Measurements from ENCODE around the gene PLEKHN1.

Gene PLEKHN1

DNA sequence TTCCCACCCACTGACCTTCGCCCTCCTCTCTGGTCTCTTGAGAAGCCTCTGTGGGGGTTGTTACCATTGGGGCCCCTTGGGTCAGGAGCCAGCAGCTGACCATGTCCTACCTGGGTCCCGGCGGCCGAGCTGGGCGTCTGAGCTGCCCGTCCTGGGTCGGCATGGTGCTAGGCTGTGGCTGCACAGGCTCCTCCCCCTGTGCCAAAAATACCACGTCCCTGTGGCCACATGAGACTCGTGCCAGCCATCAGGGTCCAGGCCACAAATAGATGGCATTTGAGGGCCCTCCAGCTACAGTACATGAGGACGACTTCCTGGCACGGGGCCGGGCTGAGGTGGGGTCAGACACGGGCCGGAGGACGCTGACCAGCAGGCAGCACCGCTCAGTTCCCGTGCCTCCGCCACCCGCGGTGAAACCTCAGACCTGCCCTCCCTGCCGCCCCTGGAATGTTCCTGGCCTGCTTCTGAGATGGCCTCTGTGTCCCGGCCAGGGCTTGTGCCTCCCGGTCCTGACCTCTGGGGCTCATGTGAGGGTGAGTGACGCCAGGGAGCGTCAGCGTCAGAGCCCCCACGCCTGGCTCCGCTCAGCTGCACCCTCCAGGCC lies 15.8 kb downstream of the PLEKHN1 start, which contains the start of gene PERM1:
TSS of gene PERM1 (minus strand) at position 139 of the 604 bp plus-strand sequence. CDS start 1,064 bp downstream, outside the sequence.
- no peak within 1 kb of the TSS for H3K4me3 ChIP-seq (ENCODE audit: low read depth, low read length)
- H3K9me3 ChIP-seq (ENCODE audit: control insufficient read depth, insufficient read depth, low read depth, low read length): no peaks in the 10 kb centered on the region
- TF ChIP-seq WT1 (tag by site-specific recombination; IDR thresholded peaks at IDR 0.05) (no peak), RBAK (tag by site-specific recombination; IDR thresholded peaks at IDR 0.05) (no peak), ZNF561 (tag by site-specific recombination; IDR thresholded peaks at IDR 0.05; ENCODE audit: borderline replicate concordance) (no peak), ZNF658 (tag by site-specific recombination; IDR thresholded peaks at IDR 0.05) (no peak), ZNF777 (tag by site-specific recombination; IDR thresholded peaks at IDR 0.05; ENCODE audit: borderline replicate concordance) (no peak), ZNF239 (tag by site-specific recombination; IDR thresholded peaks at IDR 0.05) (no peak), ZNF37A (tag by site-specific recombination; IDR thresholded peaks at IDR 0.05) (no peak), ZEB2 (tag by site-specific recombination; IDR thresholded peaks at IDR 0.05) (no peak), ZBTB17 (tag by site-specific recombination; IDR thresholded peaks at IDR 0.05) (no peak), SP2 (tag by site-specific recombination; IDR thresholded peaks at IDR 0.05) (no peak), SCRT1 (tag by site-specific recombination; IDR thresholded peaks at IDR 0.05; ENCODE audit: borderline replicate concordance) (no peak)
- ChIA-PET CTCF (interaction anchor here (1.1 to 4.0 kb wide), 5 partner anchors 12 to 139 kb away, joined by 4 to 53 read pairs (median 15); no protein-coding TSS in a partner anchor), POLR2A (interaction anchor here (1.1 to 2.0 kb wide), 3 partner anchors 13 to 43 kb away, joined by 3 to 11 read pairs (median 3); no protein-coding TSS in a partner anchor)
- no peaks in the 10 kb centered on the region for H3K4me1 ChIP-seq (ENCODE audit: control insufficient read depth, insufficient read depth, low read length)
- H3K27ac ChIP-seq (ENCODE audit: extremely low read depth, low read depth, low read length): no peak within 1 kb of the TSS
- H3K36me3 ChIP-seq (ENCODE audit: control insufficient read depth in 2 of 2, insufficient read depth in 1 of 2, low read length in 2 of 2): no peaks in the 10 kb centered on the region

DNA sequence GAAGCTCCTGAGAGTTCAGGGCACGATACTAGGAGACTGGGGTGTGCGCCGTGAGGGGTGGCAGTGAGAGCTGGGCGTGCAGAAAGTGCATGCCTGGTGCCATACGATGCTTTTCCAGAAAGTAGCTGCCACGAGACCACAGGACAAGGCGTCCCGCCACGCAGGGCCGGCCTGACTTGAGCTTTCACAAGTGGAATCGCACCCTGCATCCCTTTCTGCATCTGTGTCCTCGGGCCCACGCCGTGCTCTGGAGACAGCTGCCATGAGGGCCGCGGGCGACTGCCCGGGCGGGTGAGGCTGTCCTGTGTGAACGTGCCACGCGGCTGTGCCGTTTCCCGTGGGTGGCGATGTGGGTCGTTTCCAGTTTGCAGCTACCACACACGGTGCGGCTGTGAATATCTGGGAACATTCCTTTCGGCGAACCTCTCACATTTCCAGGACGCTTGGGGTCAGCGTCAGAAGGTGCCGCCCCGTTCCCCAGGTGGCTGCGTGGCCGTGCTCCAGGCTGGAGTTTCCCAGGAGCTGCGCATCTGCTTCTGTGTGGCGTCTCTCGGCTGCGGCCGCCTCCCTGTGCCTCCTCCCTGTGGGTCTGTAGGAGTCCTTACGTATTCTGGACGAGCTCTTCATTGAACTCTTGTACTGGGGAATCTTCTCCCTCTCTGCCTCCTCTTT lies 16.6 kb downstream of the PLEKHN1 start:
- Histone ChIP-seq H3K4me1 (ENCODE audit: control insufficient read depth, insufficient read depth, low read length) (no peaks in the 10 kb centered on the region), H3K36me3 (ENCODE audit: control insufficient read depth in 2 of 2, insufficient read depth in 1 of 2, low read length in 2 of 2) (no peaks in the 10 kb centered on the region), H3K9me3 (ENCODE audit: control insufficient read depth, insufficient read depth, low read depth, low read length) (no peaks in the 10 kb centered on the region), H3K4me3 (ENCODE audit: low read depth, low read length) (no peak overlapping the region), H3K27ac (ENCODE audit: extremely low read depth, low read depth, low read length) (no peak overlapping the region)
- ChIA-PET POLR2A (interaction anchor here (1.1 to 2.0 kb wide), 2 partner anchors 12 to 19 kb away, joined by 3 to 11 read pairs; no protein-coding TSS in a partner anchor), CTCF (interaction anchor here (0.6 to 4.0 kb wide), 12 partner anchors 11 to 308 kb away, joined by 3 to 53 read pairs (median 4); no protein-coding TSS in a partner anchor)
- TF ChIP-seq, protein P1, sequence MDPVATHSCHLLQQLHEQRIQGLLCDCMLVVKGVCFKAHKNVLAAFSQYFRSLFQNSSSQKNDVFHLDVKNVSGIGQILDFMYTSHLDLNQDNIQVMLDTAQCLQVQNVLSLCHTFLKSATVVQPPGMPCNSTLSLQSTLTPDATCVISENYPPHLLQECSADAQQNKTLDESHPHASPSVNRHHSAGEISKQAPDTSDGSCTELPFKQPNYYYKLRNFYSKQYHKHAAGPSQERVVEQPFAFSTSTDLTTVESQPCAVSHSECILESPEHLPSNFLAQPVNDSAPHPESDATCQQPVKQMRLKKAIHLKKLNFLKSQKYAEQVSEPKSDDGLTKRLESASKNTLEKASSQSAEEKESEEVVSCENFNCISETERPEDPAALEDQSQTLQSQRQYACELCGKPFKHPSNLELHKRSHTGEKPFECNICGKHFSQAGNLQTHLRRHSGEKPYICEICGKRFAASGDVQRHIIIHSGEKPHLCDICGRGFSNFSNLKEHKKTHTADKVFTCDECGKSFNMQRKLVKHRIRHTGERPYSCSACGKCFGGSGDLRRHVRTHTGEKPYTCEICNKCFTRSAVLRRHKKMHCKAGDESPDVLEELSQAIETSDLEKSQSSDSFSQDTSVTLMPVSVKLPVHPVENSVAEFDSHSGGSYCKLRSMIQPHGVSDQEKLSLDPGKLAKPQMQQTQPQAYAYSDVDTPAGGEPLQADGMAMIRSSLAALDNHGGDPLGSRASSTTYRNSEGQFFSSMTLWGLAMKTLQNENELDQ (tag by site-specific recombination; IDR thresholded peaks at IDR 0.05; ENCODE audit: low read depth): no peak
- TF ChIP-seq, protein P2, sequence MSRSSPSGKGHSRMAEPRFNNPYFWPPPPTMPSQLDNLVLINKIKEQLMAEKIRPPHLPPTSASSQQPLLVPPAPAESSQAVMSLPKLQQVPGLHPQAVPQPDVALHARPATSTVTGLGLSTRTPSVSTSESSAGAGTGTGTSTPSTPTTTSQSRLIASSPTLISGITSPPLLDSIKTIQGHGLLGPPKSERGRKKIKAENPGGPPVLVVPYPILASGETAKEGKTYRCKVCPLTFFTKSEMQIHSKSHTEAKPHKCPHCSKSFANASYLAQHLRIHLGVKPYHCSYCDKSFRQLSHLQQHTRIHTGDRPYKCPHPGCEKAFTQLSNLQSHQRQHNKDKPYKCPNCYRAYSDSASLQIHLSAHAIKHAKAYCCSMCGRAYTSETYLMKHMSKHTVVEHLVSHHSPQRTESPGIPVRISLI (tag by site-specific recombination; IDR thresholded peaks at IDR 0.05): no peak
- no peak for TF ChIP-seq ZNF792 (tag by site-specific recombination; IDR thresholded peaks at IDR 0.05)
- no peak for TF ChIP-seq ZNF10 (tag by site-specific recombination; IDR thresholded peaks at IDR 0.05)
- no peak for TF ChIP-seq ZNF311 (tag by site-specific recombination; IDR thresholded peaks at IDR 0.05; ENCODE audit: borderline replicate concordance)
- TF ChIP-seq, protein P3, sequence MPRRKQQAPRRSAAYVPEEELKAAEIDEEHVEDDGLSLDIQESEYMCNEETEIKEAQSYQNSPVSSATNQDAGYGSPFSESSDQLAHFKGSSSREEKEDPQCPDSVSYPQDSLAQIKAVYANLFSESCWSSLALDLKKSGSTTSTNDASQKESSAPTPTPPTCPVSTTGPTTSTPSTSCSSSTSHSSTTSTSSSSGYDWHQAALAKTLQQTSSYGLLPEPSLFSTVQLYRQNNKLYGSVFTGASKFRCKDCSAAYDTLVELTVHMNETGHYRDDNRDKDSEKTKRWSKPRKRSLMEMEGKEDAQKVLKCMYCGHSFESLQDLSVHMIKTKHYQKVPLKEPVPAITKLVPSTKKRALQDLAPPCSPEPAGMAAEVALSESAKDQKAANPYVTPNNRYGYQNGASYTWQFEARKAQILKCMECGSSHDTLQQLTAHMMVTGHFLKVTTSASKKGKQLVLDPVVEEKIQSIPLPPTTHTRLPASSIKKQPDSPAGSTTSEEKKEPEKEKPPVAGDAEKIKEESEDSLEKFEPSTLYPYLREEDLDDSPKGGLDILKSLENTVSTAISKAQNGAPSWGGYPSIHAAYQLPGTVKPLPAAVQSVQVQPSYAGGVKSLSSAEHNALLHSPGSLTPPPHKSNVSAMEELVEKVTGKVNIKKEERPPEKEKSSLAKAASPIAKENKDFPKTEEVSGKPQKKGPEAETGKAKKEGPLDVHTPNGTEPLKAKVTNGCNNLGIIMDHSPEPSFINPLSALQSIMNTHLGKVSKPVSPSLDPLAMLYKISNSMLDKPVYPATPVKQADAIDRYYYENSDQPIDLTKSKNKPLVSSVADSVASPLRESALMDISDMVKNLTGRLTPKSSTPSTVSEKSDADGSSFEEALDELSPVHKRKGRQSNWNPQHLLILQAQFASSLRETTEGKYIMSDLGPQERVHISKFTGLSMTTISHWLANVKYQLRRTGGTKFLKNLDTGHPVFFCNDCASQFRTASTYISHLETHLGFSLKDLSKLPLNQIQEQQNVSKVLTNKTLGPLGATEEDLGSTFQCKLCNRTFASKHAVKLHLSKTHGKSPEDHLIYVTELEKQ (tag by site-specific recombination; IDR thresholded peaks at IDR 0.05; ENCODE audit: borderline replicate concordance): no peak
- no peak for TF ChIP-seq ZNF521 (tag by site-specific recombination; IDR thresholded peaks at IDR 0.05)
- no peak for TF ChIP-seq BCL11B (tag by site-specific recombination; IDR thresholded peaks at IDR 0.05; ENCODE audit: low read depth)
- TF ChIP-seq, protein P4, sequence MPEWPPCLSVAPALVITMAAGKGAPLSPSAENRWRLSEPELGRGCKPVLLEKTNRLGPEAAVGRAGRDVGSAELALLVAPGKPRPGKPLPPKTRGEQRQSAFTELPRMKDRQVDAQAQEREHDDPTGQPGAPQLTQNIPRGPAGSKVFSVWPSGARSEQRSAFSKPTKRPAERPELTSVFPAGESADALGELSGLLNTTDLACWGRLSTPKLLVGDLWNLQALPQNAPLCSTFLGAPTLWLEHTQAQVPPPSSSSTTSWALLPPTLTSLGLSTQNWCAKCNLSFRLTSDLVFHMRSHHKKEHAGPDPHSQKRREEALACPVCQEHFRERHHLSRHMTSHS (tag by site-specific recombination; IDR thresholded peaks at IDR 0.05): no peak
- no peak for TF ChIP-seq ZNF132 (tag by site-specific recombination; IDR thresholded peaks at IDR 0.05; ENCODE audit: borderline replicate concordance)
- TF ChIP-seq, protein P5, sequence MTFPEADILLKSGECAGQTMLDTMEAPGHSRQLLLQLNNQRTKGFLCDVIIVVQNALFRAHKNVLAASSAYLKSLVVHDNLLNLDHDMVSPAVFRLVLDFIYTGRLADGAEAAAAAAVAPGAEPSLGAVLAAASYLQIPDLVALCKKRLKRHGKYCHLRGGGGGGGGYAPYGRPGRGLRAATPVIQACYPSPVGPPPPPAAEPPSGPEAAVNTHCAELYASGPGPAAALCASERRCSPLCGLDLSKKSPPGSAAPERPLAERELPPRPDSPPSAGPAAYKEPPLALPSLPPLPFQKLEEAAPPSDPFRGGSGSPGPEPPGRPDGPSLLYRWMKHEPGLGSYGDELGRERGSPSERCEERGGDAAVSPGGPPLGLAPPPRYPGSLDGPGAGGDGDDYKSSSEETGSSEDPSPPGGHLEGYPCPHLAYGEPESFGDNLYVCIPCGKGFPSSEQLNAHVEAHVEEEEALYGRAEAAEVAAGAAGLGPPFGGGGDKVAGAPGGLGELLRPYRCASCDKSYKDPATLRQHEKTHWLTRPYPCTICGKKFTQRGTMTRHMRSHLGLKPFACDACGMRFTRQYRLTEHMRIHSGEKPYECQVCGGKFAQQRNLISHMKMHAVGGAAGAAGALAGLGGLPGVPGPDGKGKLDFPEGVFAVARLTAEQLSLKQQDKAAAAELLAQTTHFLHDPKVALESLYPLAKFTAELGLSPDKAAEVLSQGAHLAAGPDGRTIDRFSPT (tag by site-specific recombination; IDR thresholded peaks at IDR 0.05): no peak
- TF ChIP-seq FEZF1 (tag by site-specific recombination; IDR thresholded peaks at IDR 0.05): no peak
- no peak for TF ChIP-seq ZNF174 (tag by site-specific recombination; IDR thresholded peaks at IDR 0.05)

Measured in HEK293 (cell line).